Esophagus muscularis mucosa (tissue), 4 donors: ENCODE measurements around the gene F8A1.

ENCODE experiments used
- CTCF ChIP-seq, 3 experiments: fragments of 200-600 bp in 2 of 3; fragments of 450-650 bp in 1 of 3; sonication (generic) in 2 of 3; IDR thresholded peaks; one replicate each; pipeline ENCODE4 v1.5.1; 2017 to 2019; ENCODE audit warnings: antibody characterized with exemption in 3 of 3, mild to moderate bottlenecking in 2 of 3, moderate library complexity in 1 of 3
- EP300 ChIP-seq: sonication (generic); formaldehyde crosslinking; IDR thresholded peaks from one replicate; pipeline ENCODE4 v1.6.1; 2017; ENCODE audit warnings: antibody characterized with exemption
- POLR2AphosphoS5 ChIP-seq, 2 donors: sonication (generic); formaldehyde crosslinking; IDR thresholded peaks; one replicate each; pipeline ENCODE4 v1.6.1; 2017; ENCODE audit warnings: antibody characterized with exemption in 2 of 2

- TF ChIP-seq EP300 (no peak), CTCF (IDR thresholded peaks at IDR 0.05) (no peak), POLR2AphosphoS5 (IDR thresholded peaks at IDR 0.05) (no peak)
Observed at GRCh38 chrX:154855256-154855655, 30.9 kb upstream of the F8A1 start.
